ENCODE data around the gene ATP10B. TPM values are rescaled to one million over a fixed set of nuclear protein-coding genes. Genes with fewer than 3 reads are reported as not detected.

The ATP10B gene
- total and polyA plus RNA-seq, 10 of the 15 experiments (the other 5 are each of a cell fraction or from before 2014, with no cell fraction given) = not detected

GRCh38 chr5:160702311-160702803 lies 149.7 kb downstream of the ATP10B start:
- Histone ChIP-seq H3K27me3 (replicated peaks in 1 of 2; ENCODE audit: control insufficient read depth in 2 of 2, insufficient read depth in 2 of 2, low read length in 1 of 2) (no peaks in the 10 kb centered on the region), H3K36me3 (ENCODE audit: control insufficient read depth in 2 of 2, insufficient read depth in 2 of 2, low read length in 1 of 2) (no peaks in the 10 kb centered on the region), H4K20me1 (ENCODE audit: control insufficient read depth, insufficient read depth) (no peaks in the 10 kb centered on the region), H3K9ac (ENCODE audit: control insufficient read depth, insufficient read depth, low read length) (no peak overlapping the region), H3K4me1 (ENCODE audit: control insufficient read depth, insufficient read depth, low read length) (peaks cover 6% of the 10 kb centered on the region; the same call in 1 of the 2 replicates), H3K27ac (ENCODE audit: control insufficient read depth, insufficient read depth) (no peak overlapping the region), H3K4me3 (no peak overlapping the region), H2AFZ (ENCODE audit: control insufficient read depth, low read depth, low read length) (no peak overlapping the region), H3K79me2 (ENCODE audit: control insufficient read depth, insufficient read depth, low read length) (no peaks in the 10 kb centered on the region), H3K4me2 (ENCODE audit: control insufficient read depth, insufficient read depth) (no peak overlapping the region), H3K9me3 (replicated peaks; ENCODE audit: control insufficient read depth, insufficient read depth, low read length) (no peaks in the 10 kb centered on the region; the same call in 1 of the 3 replicates)
- ChIA-PET RAD21 (ENCODE audit: unreplicated experiment) (no interaction called here), SMC1A (ENCODE audit: uncharacterized antibody, unreplicated experiment) (no interaction called here), CTCF (no interaction called here), POLR2A (no interaction called here)
- in situ Hi-C loops (cut with MboI) (no loop called here), intact Hi-C loops (cut with micrococcal nuclease; ENCODE audit: unreplicated experiment) (no loop called here)
- 27% methylated on average over 2 of the region's 2 CpGs for WGBS (ENCODE audit: insufficient coverage, insufficient replicate concordance, low lambda C conversion rate, missing lambda C conversion rate)
- no peak for TF ChIP-seq SMAD5 (IDR thresholded peaks at IDR 0.05; ENCODE audit: low read depth)
- no peak for TF ChIP-seq EZH2 (IDR thresholded peaks at IDR 0.05; ENCODE audit: borderline replicate concordance, control insufficient read depth, low read depth, low read length)
- no peak for TF ChIP-seq CUX1 (IDR thresholded peaks at IDR 0.05; ENCODE audit: insufficient replicate concordance, low read depth, low read length)
- no peak for TF ChIP-seq SMC3 (IDR thresholded peaks at IDR 0.05; ENCODE audit: borderline replicate concordance, low read length)
- TF ChIP-seq EP300 (IDR thresholded peaks at IDR 0.05; ENCODE audit: borderline replicate concordance in 1 of 2, control insufficient read depth in 1 of 2, low read depth in 2 of 2, low read length in 2 of 2) = no peak
- no peak for TF ChIP-seq IRF3 (IDR thresholded peaks at IDR 0.05)
- no peak for TF ChIP-seq RAD51 (IDR thresholded peaks at IDR 0.05)
- no peak for TF ChIP-seq SUZ12 (IDR thresholded peaks at IDR 0.05; ENCODE audit: unreplicated experiment)
- FAIRE-seq = no peak
- no peak for DNase-seq (ENCODE audit: low read depth, low spot score)
- ATAC-seq = no peak
- BruUV-seq (replicated peaks) = no TSS peak

Measured in GM12878 (cell line).